ES-I3 (cell line): ENCODE measurements around the gene TPST1.
"Not testable (repeated sequence)": the region's sequence is repeated elsewhere in the genome, so short reads cannot be mapped to it uniquely, and the experiment has no call there.

ENCODE experiments used
- H3K36me3 ChIP-seq: 2 replicates; pipeline ENCODE4 v1.6.1; 2013; ENCODE audit warnings: mild to moderate bottlenecking, low read length, control low read depth, moderate library complexity; ENCODE audit not compliant: insufficient read depth
- H3K4me1 ChIP-seq: 2 replicates; pipeline ENCODE4 v1.6.1; 2013; ENCODE audit warnings: mild to moderate bottlenecking, control low read depth, low read length; ENCODE audit not compliant: insufficient read depth
- H3K9ac ChIP-seq: 2 replicates; pipeline ENCODE4 v1.6.1; 2013; ENCODE audit warnings: low read depth, mild to moderate bottlenecking, low read length, moderate library complexity
- H3K9me3 ChIP-seq: 2 replicates; pipeline ENCODE4 v1.6.1; 2013; ENCODE audit warnings: mild to moderate bottlenecking, low read length, moderate library complexity; ENCODE audit not compliant: control insufficient read depth, insufficient read depth

TPST1 gene

DNA sequence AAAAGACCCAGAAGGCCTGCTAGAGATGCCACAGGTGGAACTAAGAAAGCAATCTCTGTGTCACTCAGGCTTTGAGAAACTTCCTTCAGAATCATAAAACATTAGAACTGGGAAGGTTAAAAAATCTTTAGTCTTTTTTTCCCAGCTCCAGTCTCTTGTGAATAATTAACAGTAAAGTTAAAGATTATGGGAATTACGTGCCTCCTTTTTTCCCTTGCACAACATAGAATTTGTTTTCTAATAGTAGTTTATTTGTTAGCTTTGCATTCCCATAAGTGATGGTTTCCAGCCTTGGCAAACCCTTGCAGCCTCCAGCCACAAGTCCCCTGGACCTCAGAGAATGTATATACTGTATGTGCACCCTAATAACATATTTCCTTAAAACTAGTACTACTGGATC, 128.3 kb downstream of the TPST1 start:
- Histone ChIP-seq H3K9ac (no peak overlapping the region), H3K9me3 (peaks cover 2% of the 10 kb centered on the region; the same call in 1 of the 2 replicates), H3K36me3 (no peaks in the 10 kb centered on the region), H3K4me1 (no peaks in the 10 kb centered on the region)

DNA sequence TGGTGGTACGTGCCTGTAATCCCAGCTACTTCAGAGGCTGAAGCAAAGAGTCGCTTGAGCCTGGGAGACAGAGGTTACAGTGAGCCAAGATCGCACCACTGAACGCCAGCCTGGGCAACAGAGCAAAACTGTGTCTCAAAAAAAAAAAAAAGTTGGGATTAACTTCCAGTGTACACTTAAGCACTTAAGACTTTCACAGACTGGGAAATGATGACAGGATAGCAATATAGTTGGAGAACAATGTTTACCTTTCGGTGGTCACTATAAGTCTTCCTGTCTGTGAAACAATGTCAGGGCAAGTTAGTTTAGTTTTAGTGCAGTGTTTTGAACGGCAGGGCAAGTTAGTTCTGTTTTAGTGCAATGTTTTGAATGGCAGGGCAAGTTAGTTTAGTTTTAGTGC, 130.2 kb downstream of the TPST1 start:
- H3K9me3 ChIP-seq = peaks cover 2% of the 10 kb centered on the region; the same call in 1 of the 2 replicates
- H3K36me3 ChIP-seq = no peaks in the 10 kb centered on the region
- H3K4me1 ChIP-seq = no peaks in the 10 kb centered on the region
- H3K9ac ChIP-seq = no peak overlapping the region

DNA sequence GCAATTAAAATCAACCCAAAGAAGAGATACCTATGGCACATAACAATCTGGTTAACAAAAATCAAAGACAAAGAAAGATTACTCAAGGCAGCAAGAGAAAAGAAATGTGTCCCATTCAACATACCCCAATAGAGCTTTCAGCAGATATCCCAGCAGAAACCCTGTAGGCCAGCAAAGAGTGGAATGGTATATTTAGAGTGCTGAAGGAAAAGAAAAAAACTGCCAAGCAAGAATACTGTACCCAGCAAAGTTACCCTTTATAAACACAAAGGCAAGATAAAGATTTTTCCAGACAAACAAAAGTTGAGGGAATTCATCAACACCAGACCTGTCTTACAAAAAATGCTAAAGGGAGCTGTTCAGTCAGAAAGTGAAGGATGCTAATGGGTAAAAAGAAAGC, 131.6 kb downstream of the TPST1 start:
- H3K9ac ChIP-seq = no peak overlapping the region
- peaks cover 2% of the 10 kb centered on the region; the same call in 1 of the 2 replicates for H3K9me3 ChIP-seq
- H3K36me3 ChIP-seq = no peaks in the 10 kb centered on the region
- no peaks in the 10 kb centered on the region for H3K4me1 ChIP-seq

DNA sequence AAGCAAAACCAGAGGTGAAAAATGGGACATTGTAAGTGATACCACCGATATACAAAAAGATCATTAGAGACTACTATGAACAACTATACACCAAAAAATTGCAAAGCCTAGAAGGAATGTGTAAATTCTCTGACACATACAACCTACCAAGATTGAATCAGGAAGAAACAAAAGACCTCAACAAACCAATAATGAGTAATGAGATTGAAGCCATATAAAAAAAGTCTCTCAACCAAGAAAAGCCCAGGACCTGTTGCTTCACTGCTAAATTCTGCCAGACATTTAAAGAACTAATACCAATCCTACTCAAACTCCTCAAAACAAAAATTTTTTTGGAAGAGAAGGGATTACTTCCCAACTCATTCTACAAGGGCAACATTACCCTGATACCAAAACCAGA, 134.0 kb downstream of the TPST1 start:
- no peak overlapping the region for H3K9ac ChIP-seq
- H3K4me1 ChIP-seq = no peaks in the 10 kb centered on the region
- H3K9me3 ChIP-seq = peaks cover 2% of the 10 kb centered on the region; the same call in 1 of the 2 replicates
- no peaks in the 10 kb centered on the region for H3K36me3 ChIP-seq

DNA sequence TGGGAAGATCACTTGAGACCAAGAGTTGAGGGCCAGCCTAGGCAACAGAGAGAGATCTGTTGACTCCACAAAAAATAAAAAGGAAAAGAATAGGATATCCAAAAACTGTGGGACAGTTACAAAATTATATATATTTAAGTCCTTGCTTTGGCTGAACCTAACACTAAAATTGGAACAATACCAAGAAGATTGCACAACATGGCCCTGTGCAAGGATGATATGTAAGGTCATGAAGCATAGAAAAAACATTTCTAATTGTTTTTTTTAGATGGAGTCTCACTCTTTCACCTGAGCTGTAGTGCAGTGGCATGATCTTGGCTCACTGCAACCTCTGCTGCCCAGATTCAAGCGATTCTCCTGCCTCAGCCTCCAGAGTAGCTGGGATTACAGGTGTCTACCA, 139.0 kb downstream of the TPST1 start:
- H3K9ac ChIP-seq = no peak overlapping the region
- no peaks in the 10 kb centered on the region for H3K36me3 ChIP-seq
- no peaks in the 10 kb centered on the region for H3K4me1 ChIP-seq
- H3K9me3 ChIP-seq = no peaks in the 10 kb centered on the region; the same call in 1 of the 2 replicates

DNA sequence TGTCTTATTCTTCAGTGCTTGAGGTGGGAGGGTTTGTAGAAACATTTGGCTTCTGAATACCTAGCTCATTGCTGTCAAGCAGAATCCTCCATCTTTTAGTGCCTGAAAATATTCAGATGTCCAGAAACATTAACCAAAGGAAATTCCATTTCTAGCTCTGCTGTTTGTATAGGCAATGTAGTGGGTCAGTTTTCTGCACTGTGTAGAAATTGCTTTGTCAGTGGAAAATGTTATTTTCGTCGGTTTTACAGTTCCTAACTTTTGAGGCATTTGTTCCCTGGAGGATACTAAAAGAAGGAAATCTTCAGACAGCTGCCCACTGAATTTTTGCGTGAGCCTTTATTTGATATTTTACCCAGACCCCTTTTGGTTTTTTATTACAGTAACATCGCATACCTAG, 143.4 kb downstream of the TPST1 start:
- no peak overlapping the region for H3K9ac ChIP-seq
- H3K9me3 ChIP-seq = no peaks in the 10 kb centered on the region
- H3K36me3 ChIP-seq = no peaks in the 10 kb centered on the region
- peaks cover 5% of the 10 kb centered on the region for H3K4me1 ChIP-seq

DNA sequence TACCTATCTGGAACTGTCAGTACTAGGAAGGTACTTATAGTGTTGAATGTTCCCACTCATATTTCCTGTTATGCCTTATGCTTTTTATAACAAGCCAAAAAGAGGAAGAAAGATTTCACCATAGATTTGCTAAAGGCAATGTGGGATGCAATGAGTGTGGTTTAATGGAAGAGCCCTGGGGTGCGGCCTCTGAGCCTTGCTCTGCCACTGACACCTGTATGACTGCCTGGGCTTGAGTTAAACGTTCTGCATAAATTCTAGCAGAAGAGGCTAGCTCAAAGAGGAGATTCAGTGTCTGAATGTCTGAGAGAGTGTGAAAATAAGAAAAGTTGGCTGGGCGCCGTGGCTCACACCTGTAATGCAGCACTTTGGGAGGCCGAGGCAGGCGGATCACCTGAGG, 143.8 kb downstream of the TPST1 start:
- H3K36me3 ChIP-seq = no peaks in the 10 kb centered on the region
- no peak overlapping the region for H3K9ac ChIP-seq
- H3K4me1 ChIP-seq = peaks cover 5% of the 10 kb centered on the region
- no peaks in the 10 kb centered on the region for H3K9me3 ChIP-seq

DNA sequence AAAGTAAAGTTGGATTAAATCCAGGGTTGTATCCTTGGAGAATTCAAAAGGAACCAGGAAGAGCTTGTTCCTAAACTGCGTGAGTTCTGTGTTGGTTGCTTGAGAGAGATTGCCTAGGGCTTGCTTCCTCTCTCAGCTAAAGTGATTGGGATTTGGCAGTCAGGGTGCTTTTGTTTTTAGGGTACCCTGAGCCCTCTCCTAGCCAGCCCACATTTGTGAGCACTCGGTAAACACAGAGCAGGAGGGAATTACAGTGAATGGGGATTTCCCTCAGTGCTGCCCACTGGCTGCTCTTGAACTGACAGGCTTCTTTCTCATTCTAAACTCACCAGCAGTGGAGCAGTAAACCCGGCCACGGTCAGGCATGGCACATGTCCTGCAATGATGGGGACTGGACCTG, 146.9 kb downstream of the TPST1 start:
- H3K9ac ChIP-seq = no peak overlapping the region
- no peaks in the 10 kb centered on the region for H3K9me3 ChIP-seq
- no peaks in the 10 kb centered on the region for H3K36me3 ChIP-seq
- peaks cover 5% of the 10 kb centered on the region for H3K4me1 ChIP-seq

DNA sequence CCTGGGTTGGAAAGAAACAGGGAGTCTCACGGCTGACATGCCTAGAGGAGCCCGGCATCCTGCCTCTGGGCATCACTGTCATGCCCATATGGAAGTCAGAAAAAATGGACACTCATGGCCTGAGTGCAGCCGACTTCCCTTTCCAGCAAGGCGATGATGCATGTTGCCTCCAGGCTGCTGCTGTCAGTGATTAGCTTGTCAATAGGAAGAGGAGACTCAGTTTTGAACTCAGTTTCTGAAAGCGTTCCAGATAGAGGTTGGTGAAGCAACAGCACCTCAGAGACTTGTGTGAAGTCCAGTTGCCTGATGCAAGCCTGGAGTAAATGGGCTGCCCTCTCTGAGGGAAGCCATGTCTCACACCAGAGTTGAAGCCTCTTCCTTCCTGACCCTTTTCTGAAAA, 148.4 kb downstream of the TPST1 start:
- Histone ChIP-seq H3K4me1 (peaks cover 5% of the 10 kb centered on the region), H3K36me3 (no peaks in the 10 kb centered on the region), H3K9me3 (no peaks in the 10 kb centered on the region), H3K9ac (no peak overlapping the region)

DNA sequence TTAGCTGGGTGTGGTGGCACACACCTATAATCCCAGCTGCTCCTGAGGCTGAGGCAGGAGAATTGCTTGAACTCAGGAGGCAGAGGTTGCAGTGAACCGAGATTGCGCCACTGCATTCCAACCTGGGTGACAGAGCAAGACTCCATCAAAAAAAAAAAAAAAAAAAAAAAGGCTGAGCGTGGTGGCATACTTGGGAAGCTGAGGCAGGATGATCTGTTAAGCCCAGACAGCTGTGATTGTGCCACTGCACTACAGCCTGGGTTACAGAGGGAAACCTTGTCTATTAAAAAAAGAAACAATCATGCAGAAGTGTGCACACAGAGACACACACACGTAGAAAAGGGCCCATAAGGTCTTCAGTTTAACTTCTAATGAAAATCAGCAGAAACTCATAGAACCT, 150.6 kb downstream of the TPST1 start:
- peaks cover 5% of the 10 kb centered on the region for H3K4me1 ChIP-seq
- no peak overlapping the region for H3K9ac ChIP-seq
- H3K36me3 ChIP-seq = no peaks in the 10 kb centered on the region
- H3K9me3 ChIP-seq = no peaks in the 10 kb centered on the region

DNA sequence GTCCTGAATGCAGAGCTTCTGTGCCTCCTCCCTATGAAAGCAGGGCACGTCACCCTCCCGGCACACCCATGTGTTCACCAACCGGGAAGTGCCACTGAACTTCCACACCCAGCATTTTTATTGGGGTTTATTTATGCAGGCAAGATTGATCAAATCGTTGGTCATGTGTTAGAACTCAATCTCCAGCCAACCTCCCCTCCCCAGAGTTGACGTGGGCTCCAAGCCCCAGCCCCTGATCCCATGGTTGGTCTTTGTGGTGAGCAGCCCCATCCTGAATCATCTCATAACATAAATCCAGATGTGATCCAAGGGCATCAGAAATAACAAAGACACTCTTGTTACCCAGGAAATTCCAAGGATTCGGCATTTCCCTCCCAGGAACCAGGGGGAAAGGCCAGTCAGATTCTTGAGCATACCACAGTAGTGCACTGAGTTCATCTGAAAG, 151.2 kb downstream of the TPST1 start:
- no peak overlapping the region for H3K9ac ChIP-seq
- no peaks in the 10 kb centered on the region for H3K36me3 ChIP-seq
- peaks cover 5% of the 10 kb centered on the region for H3K4me1 ChIP-seq
- H3K9me3 ChIP-seq = no peaks in the 10 kb centered on the region

DNA sequence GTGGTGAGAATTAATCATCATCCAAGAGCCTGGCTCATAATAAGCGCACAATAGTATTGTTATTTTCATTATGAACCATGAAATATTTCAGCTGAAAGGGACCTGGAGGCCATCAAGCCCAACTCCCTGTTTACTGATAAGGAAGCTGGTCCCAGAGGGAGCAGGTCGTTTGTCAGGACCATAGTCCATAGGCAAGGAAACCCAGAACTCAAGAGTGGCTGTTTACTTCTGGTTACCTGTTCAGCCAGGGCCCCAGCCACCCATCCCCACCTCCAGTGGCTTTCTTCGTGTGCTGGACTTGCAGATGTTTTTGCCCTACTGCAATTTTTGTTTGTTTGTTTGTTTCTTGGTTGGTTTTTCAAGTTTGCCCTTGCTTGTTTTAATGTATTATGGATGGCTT, 152.0 kb downstream of the TPST1 start:
- H3K9ac ChIP-seq = no peak overlapping the region
- no peaks in the 10 kb centered on the region for H3K36me3 ChIP-seq
- no peaks in the 10 kb centered on the region for H3K9me3 ChIP-seq
- H3K4me1 ChIP-seq = peaks cover 5% of the 10 kb centered on the region

DNA sequence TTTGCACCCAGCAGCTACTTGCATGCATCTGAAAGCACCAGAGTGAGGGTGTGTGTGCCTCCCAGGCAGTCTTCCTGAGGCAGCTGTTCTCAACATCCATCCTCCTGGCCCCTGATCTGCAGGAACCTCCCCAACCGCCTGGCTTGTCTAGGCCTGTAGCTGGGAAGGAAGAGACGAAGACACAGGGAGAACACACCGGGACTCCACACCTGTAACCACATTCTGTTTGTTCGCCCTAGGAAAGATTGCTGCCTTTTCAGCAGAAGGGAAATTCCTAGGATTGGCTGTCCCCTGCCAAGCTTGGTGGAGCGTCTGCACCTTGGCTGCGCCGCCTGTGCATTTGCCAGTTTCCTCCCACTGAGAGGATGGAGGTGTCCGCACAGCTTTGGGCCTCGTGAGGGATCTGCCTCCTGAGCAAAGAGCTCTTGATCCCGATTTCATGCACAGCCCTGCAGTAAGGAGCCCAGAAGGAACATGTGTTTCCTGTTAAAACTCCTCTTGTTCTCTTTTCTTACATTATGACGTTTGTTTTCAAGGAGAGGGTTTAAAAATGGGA, 154.6 kb downstream of the TPST1 start:
- no peaks in the 10 kb centered on the region for H3K9me3 ChIP-seq
- no peaks in the 10 kb centered on the region for H3K4me1 ChIP-seq

DNA sequence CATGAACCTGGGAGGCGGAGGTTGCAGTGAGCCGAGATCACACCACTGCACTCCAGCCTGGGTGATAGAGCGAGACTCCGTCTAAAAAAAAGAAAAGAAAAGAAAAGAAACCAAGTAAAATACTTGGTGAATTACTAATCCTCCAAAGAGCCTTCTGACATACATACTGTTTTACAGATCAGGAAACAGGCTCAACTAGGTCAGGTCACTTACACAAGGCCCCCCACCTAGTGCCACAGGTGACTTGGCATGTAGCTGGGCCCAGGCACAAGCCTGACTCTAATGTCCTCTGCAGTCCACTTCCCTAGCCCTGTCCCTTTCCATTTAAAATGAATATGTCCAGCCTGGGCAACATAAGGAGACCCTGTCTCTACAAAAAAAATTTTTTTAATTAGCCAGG, 157.0 kb downstream of the TPST1 start:
- no peaks in the 10 kb centered on the region for H3K9me3 ChIP-seq
- H3K4me1 ChIP-seq = no peaks in the 10 kb centered on the region
- no peaks in the 10 kb centered on the region for H3K36me3 ChIP-seq
- no peak overlapping the region for H3K9ac ChIP-seq

More for the DNA sequence above, 154.6 kb downstream of the TPST1 start:
- H3K9ac ChIP-seq = no peak overlapping the region
- H3K36me3 ChIP-seq = no peaks in the 10 kb centered on the region

DNA sequence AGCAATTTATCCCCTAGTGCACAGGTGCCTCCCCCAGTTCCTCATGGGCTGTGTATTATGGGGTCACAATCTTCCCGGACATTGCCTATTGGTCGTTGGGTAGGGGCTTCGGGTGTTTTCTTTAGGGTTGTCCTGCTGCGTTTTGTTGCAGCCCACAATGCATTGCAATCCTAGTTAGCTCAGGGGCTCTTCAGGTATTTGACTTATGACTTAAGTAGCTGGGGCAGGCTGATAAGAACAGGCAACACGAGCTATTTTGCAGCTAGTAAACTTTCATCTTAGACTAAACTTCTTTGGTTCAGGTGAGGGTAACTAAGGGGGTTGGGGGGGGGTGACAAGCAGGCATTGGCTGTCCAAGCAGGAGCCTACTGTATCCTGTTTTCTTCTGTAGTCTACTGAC, 158.5 kb downstream of the TPST1 start:
- no peaks in the 10 kb centered on the region for H3K9me3 ChIP-seq
- H3K36me3 ChIP-seq = no peaks in the 10 kb centered on the region
- no peak overlapping the region for H3K9ac ChIP-seq
- H3K4me1 ChIP-seq = no peaks in the 10 kb centered on the region

DNA sequence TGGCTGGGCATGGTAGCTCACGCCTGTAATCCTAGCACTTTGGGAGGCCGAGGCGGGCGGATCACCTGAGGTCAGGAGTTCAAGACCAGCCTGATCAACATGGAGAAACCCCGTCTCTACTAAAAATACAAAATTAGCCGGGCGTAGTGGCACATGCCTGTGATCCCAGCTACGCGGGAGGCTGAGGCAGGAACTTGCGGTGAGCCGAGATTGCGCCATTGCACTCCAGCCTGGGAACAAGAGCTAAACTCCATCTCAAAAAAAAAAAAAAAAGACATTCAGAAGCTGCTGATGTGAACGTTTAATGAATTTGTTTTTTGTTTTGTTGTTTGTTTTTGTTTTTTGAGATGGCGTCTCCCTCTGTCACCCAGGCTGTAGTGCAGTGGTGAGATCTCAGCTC, 159.9 kb downstream of the TPST1 start:
- H3K9ac ChIP-seq, H3K9me3 ChIP-seq, H3K36me3 ChIP-seq, H3K4me1 ChIP-seq: not testable (repeated sequence)
